HL-60/S4 treated with phorbol 12-myristate 13-acetate at 8.2 ng/mL for 4 days and 3 days (cell line): ENCODE results near the gene FAM53A.
"Not testable (repeated sequence)": the region's sequence is repeated elsewhere in the genome, so short reads cannot be mapped to it uniquely, and the experiment has no call there.

Experiments
- in situ Hi-C: fragments of 300-500 bp; cut with MboI; formaldehyde crosslinking; loops from 2 replicates; pipeline ENCODE4 v1.15.0; 2022; ENCODE audit warnings: low sequenced_read_pairs

Gene FAM53A

DNA sequence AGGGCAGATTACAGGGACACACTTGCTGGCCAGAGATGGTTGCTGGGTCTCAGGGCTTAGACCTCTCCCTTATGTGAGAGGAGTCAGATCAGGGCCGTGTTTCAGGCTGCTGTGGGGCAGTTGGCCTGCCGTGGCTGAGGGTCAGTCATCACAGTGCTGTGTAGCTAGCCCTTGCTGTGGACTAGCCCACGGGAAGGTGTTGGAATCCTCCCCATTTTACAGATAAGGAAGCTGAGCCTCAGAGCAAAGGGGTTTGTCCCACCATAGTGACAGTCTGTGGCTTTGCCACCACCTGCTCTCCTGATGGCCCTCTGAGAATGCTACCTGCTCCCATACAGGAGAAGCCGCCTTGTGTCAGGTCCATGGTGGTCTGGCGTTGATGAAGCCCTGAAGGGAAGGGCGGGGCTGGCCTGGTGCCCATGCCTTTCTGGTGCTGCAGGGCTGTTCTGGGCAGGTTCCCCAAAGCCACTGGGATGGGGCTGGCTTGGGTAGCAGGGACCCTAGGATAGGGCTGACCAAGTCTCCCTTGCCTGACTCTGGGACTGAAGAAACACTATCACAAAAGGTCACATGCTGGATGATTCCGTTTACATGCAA is 2.4 kb upstream of the FAM53A start:
- in situ Hi-C loops, result no loop called here

DNA sequence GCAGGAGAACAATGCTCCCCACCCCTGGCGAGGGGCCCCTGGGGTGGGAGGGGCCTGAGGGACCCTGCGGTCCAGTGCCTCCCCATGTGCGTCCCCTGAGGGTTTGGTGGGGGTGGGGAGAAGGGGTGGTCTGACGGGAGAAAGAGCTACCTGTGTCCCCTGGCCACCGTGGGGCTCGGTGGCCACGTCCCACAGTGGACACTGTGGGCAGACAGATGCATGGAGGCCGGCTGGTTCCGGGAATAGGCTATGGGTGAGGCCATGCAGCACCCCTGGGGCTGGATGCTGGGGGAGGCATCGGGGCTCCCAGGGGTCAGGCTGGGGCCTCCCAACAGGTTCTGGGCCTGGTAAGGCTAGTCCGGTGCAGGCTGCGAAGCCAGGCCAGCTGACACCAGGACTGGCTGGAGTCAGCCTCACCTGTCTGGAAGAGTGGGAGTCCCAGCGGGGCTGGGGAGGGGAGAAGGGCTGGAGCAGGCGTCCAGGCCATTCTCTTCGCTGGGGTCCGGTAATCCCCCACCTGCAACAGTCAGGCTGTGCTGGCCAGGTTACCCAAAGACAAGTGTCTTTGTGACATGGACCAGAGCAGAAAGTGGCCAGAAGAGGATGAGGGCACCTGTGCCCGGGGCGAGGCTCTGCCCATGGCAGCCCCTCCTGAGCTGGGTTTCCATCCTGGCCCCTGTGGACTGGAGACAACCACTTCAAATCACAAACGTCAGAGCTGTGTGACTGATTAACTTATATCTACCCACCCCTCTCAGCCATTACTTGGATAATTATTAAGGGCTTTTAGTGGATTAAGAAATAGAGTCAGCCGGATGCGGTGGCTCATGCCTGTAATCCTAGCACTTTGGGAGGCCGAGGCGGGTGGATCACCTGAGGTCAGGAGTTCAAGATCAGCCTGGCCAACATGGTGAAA is 1.4 kb upstream of the FAM53A start:
- in situ Hi-C loops, result no loop called here

DNA sequence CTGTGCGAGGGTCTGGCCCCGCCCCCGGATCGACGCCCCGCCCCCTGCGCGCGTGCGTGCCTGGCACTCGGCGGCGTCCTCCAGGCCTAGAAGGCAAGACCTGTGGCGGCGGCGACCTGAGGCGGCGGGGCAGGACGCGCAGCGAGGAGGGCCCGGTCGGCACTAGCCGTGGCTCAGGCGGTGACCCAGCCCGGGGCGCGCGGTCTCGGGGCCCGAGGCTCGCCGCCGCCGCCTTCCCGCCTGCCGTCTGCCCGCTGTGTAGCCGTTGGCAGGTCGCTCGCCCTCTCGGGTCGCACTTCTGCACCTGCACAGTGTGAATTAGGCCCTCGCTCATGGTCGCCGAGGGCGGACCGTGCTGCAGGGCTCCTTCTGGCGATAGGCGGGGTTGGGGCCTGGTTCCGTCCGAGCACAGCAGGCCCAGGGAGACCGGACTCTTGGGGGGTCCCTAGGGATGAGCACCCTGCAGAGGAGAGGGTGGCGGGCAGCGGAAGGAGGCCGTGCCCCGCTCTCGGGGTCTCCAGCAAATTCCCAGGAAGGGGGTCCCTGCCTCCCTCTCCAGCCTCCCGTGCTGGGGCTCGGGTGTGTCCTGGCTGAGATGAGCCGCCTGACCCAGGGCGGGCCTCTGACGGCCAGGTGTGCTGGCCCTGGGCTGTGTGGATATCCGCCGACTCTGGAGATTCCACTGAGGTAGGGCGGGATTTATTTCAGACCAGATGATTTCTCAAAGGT is 557 bp upstream of the FAM53A start:
- in situ Hi-C loops, result no loop called here

- in situ Hi-C loops, result no loop called here
These were observed 815 bp downstream of the FAM53A start for GRCh38 chr4:1683261-1683735.

DNA sequence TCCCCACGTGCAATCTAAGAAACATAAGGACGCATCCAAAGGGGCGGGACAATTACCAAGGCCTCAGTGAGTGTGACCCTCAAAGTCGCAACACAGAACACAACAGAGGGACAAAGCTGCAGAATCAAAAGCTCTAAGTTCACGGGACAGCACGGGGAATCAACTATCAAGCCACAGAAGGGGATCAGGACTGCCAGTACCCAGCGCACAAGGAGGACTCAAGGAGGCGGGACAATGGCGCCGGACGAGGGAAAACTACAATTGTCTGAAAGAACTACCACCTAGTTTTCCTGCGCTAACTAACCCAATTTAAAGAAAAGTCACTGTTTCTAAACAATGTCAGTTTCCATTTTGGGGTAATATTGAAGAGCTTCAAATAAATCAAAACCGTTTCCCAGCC is 1.3 kb downstream of the FAM53A start:
- in situ Hi-C loops, result no loop called here

- in situ Hi-C loops, result no loop called here
These were observed 5.9 kb downstream of the FAM53A start for GRCh38 chr4:1678244-1678643.

- in situ Hi-C loops, result no loop called here
These were observed 7.2 kb downstream of the FAM53A start for GRCh38 chr4:1676605-1677525.

DNA sequence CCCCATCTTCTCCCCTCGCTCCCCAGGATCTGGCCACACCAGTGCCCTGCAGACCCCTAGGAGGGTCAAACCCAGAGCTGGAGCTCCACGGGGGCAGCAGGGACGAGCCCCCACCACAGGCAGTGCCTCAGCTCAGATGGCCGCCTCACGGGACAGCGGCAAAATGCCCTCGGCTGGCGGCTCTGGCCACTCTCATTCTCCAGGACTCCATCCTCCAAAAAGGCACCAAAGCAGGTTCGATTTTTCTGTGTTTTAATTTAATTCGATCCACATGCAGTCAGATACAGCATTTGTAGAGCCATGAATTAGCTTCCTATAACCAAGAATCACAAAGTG is 8.3 kb downstream of the FAM53A start:
- in situ Hi-C loops, result no loop called here

GRCh38 chr4:1675136-1675801 is 8.8 kb downstream of the FAM53A start:
- in situ Hi-C loops, result no loop called here

- in situ Hi-C loops, result no loop called here
These were observed 9.4 kb downstream of the FAM53A start for GRCh38 chr4:1674682-1675081.

- in situ Hi-C loops, result no loop called here
These were observed 10.4 kb downstream of the FAM53A start for GRCh38 chr4:1673671-1674070.

DNA sequence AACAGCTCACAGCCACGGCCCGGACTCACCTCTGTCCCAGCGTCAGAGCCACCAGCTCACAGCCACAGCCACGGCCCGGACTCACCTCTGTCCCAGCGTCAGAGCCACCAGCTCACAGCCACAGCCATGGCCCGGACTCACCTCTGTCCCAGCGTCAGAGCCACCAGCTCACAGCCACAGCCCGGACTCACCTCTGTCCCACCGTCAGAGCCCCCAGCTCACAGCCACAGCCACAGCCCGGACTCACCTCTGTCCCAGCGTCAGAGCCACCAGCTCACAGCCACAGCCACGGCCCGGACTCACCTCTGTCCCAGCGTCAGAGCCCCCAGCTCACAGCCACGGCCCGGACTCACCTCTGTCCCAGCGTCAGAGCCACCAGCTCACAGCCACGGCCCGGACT is 13.1 kb downstream of the FAM53A start:
- in situ Hi-C loops, result not testable (repeated sequence)

DNA sequence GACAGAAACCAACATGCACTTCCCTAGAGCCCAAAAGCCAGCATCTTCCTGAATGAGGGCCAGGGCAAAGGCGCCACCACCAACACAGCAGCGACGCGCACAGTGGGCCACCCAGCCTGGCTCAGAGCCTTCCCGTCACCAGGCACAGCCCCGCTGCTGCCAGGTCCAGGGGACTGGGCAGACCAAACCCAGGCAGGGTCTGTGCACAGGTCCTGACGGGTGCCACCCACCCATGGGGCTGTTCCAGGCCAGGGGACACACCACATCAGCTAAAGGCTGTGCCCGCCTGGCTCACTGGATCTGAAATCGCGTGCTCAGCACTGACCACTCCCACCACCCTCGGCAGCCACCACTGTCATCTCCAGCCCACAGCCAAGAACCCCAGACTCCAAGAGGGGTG is 13.8 kb downstream of the FAM53A start:
- in situ Hi-C loops, result no loop called here

DNA sequence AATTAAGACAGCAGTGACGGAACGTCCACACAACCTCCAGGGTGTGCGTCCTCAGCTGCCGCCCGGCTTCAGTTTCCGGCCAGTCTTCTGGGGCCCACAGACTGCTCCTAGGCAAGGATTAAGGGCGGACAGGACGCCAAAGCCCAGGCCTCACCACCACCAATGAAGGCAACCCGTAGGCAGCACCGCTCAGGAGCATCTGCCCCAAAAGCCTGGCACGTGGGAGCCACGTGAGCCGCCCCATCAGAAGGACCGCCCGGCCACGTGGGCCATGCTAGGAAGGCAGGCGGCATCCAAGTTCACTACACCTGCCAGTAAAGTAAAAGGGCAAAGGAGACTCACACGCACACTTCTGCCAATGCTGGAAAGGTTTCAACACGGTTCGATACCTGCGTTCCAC is 14.3 kb downstream of the FAM53A start:
- in situ Hi-C loops, result no loop called here

GRCh38 chr4:1669270-1669669 is 14.8 kb downstream of the FAM53A start:
- in situ Hi-C loops, result no loop called here

DNA sequence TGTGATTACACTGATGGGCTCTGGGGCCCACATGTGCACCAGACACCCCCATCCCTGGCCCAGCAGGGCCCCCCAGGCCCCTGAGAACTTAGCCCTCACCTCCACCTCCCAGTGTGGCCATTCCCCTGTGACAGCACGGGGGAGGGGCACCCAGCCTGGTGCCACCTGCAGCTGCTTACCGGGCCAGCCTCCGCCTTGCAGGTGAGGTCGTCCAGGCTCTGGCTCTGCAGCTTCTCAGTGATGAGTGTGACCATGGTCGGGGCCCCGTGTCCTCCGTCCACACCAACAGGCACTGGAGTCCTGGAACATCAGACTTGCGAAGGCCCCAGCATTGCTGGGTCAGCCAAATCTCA is 15.6 kb downstream of the FAM53A start:
- in situ Hi-C loops, result no loop called here

DNA sequence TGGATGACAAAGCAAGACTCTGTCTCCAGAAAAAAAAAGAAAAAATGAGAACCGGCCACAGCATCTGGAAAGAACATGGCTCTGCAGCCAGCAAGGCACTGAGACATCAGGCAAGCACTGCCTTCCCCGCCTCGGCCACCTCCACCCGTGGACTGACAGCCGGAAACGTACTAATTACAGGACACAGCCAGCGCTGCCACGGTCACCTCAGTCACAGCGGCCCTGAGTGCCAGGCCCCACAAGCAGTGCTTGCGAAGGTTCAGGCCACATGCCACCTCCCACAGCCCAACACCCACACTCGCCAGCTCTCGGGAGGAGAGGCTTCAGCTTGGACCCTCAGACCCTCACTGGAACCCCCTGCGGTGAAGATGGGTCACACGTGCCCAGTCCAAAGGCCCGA is 16.8 kb downstream of the FAM53A start:
- in situ Hi-C loops, result no loop called here

GRCh38 chr4:1666391-1666790 is 17.7 kb downstream of the FAM53A start:
- in situ Hi-C loops, result no loop called here

GRCh38 chr4:1664141-1664540 is 20.0 kb downstream of the FAM53A start:
- in situ Hi-C loops, result no loop called here

GRCh38 chr4:1663549-1663948 is 20.6 kb downstream of the FAM53A start:
- in situ Hi-C loops, result no loop called here
